NCI-H2107 treated with DMSO at 0.1 percent for 48 hours (cell line): Measurements from ENCODE around the gene PYDC1.
"Not testable (repeated sequence)": the region's sequence is repeated elsewhere in the genome, so short reads cannot be mapped to it uniquely, and the experiment has no call there.

Experiments used
- DNase-seq: peaks from one replicate; lab custom pipeline; 2025; ENCODE audit not compliant: unreplicated experiment; lab: John Stamatoyannopoulos, UW

Gene PYDC1

GRCh38 chr16:31216422-31217135 lies at the start of gene PYDC1:
Gene PYDC1 (minus strand): TSS chr16:31217135. CDS start chr16:31217028, 107 bp downstream.
- DNase-seq, result no peak

DNA sequence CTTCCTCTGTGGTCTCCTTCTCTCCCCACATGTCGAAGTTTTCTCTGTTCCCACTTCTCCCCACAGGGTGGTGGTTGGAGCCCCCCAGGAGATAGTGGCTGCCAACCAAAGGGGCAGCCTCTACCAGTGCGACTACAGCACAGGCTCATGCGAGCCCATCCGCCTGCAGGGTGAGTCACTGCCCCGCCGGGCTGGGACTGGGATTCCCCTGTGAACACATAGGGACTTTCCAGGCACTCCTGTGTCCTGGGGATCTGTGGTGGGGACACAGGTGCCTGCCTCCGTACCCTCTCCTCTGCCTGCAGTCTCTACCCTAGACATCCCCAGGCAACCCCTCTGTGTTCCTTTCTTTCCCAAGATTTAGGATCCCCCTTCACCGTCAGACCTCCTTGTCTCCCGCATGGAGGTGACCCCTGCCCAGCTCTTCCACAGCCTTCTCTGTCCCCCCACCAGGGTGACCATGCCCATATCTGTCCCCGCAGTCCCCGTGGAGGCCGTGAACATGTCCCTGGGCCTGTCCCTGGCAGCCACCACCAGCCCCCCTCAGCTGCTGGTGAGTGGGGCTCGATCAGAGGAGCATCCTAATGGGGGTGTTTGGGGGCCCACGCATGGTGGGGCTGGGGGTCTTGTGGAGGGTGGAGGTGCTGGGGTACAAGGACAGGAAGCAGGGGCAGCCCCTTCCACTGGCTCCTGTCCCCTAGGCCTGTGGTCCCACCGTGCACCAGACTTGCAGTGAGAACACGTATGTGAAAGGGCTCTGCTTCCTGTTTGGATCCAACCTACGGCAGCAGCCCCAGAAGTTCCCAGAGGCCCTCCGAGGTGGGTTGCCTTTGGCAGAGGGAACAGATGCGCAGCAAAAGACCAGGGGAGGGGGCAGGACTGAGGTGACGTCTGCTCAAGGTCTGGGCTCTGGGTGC lies 48.7 kb upstream of the PYDC1 start:
- DNase-seq, result no peak

DNA sequence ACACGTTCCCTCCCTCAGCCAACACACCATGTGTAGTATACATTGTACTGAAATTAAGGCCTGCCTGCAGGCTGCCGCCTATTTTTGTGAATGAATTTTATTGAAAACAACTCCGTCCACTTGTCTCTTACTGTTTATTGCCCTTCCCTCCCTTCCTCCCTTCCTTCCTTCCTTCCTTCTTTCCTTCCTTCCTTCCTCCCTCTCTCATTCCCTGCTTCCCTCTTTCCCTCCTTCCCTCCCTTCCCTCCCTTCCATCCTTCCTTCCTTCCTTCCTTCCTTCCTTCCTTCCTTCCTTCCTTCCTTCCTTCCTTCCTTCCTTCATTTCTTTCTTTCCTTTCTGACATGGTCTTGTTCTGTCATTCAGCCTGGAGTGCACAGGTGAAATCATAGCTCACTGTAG lies 45.1 kb upstream of the PYDC1 start:
- no peak for DNase-seq

DNA sequence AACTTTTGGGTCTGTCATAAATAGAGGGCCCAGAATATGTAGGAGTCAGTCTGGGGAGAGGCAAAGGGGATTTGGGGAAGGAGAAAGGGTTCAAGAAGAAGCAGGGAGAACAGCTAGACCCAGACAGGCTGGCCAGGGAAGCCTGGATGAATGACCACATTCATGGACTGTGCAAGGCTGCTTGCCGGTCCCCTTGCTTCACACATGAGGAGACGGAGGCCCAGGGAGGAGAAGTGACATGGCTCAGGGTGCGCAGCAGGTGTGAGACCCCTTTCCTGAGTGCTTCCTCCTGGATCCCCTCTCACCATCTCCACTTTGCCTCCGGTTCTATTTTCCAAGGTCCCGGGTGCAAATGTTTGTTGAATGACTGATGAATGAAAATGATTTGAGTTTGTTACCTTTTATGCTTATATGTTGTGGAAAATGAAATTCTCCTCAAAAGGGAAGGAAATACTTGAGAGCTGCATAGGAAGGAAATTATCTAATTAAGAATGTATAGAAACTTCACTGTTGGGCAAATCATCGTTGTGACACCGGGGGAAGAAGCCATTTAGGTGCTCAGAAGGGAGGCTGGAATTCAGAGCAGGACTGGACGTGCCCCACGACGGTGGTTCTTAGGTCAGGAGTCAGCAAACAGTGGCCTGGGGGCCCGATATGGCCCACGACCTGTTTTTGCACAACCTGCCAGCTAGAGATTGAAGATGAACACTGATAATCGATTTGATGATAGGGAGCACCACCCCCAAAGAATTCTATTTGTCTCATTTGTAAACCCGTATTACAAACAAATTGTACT lies 43.4 kb upstream of the PYDC1 start:
- no peak for DNase-seq

DNA sequence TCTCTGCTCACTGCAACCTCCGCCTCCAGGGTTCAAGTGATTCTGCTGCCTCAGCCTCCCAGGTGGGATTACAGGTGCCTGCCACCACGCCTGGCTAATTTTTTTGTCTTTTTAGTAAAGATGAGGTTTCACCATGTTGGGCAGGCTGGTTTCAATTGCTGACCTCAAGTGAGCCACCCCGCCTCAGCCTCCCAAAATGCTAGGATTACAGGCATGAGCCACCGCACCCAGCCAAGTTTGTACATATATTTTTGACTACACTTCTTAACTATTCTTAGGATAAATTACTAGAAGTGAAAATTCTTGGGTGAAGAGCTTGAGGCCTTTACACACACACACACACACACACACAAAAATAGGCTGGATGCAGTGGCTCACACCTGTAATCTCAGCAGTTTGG lies 41.4 kb upstream of the PYDC1 start:
- no peak for DNase-seq

- DNase-seq, result no peak
Observed at GRCh38 chr16:31256466-31256865, 39.5 kb upstream of the PYDC1 start.

GRCh38 chr16:31253642-31254045 lies 36.7 kb upstream of the PYDC1 start:
- no peak for DNase-seq

DNA sequence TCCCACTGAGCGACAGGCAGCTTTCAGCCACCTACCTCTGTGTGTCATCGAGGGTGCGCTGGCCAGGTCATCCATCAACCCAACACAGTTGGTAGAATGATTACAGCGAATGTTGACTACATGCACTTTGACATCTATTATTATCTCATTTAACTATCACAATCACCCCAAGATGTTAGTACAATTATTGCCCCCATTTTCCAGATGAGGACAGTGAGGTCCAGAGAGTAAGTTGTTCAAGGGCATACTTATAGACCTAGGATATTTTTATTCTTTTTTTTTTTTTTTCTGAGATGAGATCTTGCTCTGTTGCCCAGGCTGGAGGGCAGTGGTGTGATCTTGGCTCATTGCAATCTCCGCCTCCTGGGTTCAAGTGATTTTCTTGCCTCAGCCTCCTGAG lies 34.5 kb upstream of the PYDC1 start:
- no peak for DNase-seq

DNA sequence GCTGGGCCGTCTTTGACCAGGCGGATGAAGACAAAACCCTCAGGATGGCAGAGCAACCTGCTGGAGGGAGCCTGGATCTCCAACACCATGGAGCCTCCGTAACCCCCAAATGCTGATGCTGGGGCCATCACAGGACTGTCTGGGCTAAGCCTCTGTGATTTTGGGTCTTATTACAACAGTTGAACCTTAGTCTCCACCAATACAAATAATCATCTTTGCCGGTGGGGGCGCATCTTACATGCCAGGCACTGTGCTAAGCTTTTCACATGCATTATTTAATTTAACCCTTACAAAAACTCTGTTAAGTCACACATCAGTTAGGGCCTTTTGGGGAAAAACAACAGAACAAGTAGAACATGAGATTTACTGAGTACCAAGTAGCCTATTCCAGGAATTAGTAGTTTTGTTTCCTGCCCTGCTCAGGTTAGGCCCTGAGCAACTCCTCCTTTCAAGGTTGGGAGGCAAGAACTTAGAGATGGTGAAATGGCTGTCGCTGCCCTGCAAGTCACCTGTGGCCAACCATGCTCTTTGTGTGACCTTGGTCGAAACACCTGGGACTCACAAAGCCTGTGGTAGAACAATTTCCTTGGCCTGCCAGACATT lies 33.9 kb upstream of the PYDC1 start:
- DNase-seq, result no peak

GRCh38 chr16:31248344-31248743 lies 31.4 kb upstream of the PYDC1 start:
- no peak for DNase-seq

DNA sequence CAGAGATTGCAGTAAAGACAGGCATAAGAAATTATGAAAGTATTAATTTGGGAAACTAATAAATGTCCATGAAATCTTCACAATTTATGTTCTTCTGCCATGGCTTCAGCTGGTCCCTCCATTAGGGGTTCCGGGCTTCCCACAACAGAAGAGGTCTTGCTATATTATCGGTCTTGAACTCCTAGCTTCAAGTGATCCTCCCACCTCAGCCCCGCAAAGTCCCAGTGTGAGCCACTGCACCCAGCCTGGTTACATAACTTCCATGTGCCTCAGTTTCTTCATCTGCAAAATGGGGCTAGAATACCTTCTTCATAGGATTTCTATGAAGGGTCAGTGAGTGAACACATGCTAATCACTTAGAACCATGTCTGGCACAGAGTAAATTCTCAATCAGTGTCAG lies 29.4 kb upstream of the PYDC1 start:
- DNase-seq, result no peak

DNA sequence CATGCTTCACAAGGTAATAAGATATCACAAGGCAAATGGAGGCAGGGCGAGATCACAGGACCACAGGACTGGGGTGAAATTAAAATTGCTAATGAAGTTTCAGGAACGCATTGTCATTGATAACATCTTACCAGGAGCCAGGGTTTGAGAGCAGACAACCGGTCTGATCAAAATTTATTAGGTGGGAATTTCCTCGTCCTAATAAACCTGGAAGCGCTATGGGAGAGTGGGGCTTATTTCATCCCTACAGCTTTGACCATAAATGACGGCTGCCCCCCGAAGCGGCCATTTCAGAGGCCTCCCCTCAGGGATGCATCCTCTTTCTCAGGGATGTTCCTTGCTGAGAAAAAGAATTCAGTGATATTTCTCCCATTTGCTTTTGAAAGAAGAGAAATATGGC lies 28.7 kb upstream of the PYDC1 start:
- DNase-seq, result not testable (repeated sequence)

DNA sequence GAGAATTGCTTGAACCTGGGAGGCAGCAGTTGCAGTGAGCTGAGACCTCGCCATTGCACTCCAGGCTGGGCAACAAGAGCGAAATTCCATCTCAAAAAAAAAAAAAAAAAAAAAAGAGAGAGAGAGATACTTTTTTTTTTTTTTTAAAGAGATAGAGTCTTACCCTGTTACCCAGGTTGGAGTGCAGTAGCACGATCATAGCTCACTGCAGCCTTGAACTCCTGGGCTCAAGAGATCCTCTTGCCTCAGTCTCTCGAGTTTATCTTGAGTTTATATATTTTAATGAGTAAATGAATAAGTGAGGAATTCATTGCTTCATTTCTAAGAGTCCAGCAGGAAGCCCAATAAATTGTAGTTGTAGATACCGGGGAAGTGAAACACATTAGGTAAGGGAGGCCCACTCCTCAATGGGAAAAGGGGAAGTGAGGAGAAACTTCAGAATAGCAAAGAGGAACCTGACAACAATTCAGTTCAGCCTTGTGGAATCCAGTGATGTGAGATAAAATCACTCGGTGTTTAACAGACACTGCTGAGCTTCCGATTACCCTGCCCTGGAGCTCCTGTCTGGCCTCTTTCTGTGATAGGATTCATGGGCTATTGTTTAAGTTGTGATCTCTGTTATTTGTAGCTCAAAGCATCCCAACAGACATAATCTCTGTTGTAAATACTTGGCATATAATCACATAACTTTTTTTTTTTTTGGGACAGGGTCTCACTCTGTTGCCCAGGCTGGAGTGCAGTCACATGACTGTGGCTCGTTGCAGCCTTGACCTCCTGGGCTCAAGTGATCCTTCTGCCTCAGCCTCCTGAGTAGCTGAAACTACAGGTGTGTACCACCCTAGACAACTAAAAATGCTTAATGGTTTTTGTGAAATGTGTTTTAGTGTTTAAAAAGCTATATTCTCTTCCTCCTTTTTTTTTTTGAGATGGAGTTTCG lies 27.1 kb upstream of the PYDC1 start:
- DNase-seq, result no peak

DNA sequence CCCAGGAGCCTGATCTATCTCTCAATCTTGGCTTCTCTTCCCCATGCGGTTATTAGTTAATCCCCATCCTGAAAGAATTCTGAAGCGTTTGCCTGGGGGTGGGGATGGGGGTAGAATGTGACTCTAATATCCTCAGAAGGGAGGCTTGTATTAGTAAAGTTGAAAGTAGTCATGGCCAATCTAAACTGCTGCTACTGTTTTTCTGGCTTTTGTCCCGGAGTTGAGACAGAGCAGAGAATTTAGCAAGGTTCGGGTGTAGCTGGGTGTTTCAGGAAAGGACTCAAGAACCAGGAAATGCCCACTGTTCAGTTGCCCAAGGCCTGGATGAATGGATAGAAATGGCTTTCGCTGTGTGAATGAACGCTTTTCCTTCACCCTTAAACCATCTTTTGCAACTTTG lies 25.3 kb upstream of the PYDC1 start:
- no peak for DNase-seq

- DNase-seq, result no peak
Observed at GRCh38 chr16:31238041-31238440, 21.1 kb upstream of the PYDC1 start.

- no peak for DNase-seq
Observed at GRCh38 chr16:31229501-31229900, 12.6 kb upstream of the PYDC1 start.

DNA sequence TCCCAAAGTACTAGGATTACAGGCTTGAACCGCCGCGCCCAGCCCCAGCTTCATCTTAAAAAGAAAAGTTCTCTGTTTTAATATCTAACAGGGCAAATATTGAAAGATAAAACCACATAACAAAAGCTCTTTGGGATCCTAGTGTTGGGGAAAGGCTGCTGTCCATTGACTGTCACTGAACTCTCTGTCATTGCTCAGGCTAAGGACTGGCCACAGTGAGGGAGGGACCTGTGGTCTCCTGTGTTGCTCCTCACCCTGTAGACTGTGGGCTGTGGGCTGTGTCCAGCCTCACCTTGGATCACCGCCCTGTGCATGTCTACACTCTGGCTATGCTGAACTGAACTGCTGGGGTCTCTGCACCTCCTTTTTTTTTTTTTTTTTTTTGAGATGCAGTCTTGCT lies 11.3 kb upstream of the PYDC1 start:
- DNase-seq, result no peak

DNA sequence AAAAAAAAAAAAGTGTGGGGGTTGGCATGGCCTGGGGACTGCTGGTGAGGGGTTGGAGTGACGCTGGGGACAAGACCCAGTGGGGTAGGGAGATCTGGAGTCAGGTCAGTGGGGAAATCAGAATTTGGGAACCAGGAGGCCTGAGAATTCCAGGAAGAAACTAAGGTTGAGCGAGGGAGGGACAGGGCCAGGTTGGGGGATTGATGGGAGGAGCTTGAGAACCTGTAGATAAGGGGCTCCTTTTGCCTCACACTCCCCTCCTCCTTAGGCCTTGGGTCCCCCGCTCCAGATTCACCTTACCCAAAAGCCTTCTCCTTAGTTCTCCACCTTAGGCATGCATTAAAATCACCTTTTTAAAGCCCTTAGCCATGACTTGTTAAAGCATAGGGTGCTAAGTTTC lies 8.3 kb upstream of the PYDC1 start:
- DNase-seq, result no peak

DNA sequence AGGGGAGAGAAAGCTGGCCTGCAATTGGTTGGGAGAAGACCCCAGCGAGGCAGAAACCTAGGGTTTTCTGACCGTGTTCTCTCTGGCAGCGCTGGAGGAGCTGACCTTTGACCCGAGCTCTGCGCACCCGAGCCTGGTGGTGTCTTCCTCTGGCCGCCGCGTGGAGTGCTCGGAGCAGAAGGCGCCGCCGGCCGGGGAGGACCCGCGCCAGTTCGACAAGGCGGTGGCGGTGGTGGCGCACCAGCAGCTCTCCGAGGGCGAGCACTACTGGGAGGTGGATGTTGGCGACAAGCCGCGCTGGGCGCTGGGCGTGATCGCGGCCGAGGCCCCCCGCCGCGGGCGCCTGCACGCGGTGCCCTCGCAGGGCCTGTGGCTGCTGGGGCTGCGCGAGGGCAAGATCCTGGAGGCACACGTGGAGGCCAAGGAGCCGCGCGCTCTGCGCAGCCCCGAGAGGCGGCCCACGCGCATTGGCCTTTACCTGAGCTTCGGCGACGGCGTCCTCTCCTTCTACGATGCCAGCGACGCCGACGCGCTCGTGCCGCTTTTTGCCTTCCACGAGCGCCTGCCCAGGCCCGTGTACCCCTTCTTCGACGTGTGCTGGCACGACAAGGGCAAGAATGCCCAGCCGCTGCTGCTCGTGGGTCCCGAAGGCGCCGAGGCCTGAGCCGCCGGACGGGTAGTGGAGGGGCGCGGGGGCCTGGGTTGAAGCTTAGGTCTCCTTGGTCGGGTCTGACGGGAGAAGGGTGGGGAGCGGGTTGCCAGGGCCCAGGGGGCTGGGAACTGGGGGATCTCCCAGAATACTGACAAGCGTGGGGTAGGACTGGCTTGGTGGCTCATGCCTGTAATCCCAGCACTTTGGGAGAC lies 7.4 kb upstream of the PYDC1 start:
- DNase-seq, result no peak
